K562 (cell line): ENCODE results near the gene CCNI.

Experiments used
- CREB1 ChIP-seq, 2 experiments: sonication (generic) in 1 of 2; formaldehyde crosslinking in 1 of 2; IDR thresholded peaks; 2 replicates each; pipeline versions ENCODE4 v1.6.1 to v1.8.0; 2012 to 2022; ENCODE audit warnings: inconsistent platforms in 1 of 2, mild to moderate bottlenecking in 1 of 2, missing genetic modification reagents in 1 of 2, moderate library complexity in 1 of 2
- DNMT1 ChIP-seq: fragments of 450-650 bp; IDR thresholded peaks from 2 replicates; pipeline ENCODE4 v1.6.1; 2016; ENCODE audit warnings: antibody characterized with exemption, mild to moderate bottlenecking
- FOXK1 ChIP-seq: sonication (generic); formaldehyde crosslinking; IDR thresholded peaks from 2 replicates; pipeline ENCODE4 v1.8.0; 2022; ENCODE audit warnings: missing genetic modification reagents, mild to moderate bottlenecking, borderline replicate concordance
- GATAD2A ChIP-seq: fragments of 450-650 bp; IDR thresholded peaks from 2 replicates; pipeline ENCODE4 v1.6.1; 2017
- HCFC1 ChIP-seq: IDR thresholded peaks from 2 replicates; pipeline ENCODE4 v1.6.1; 2012; ENCODE audit warnings: low read depth, low read length, improper control_type of control experiment
- HNRNPL ChIP-seq: fragments of 200-400 bp; formaldehyde crosslinking; IDR thresholded peaks from 2 replicates; pipeline ENCODE4 v1.6.1; 2017; ENCODE audit warnings: low read depth, mild to moderate bottlenecking, low read length
- SRSF1 ChIP-seq: fragments of 200-400 bp; formaldehyde crosslinking; IDR thresholded peaks from 2 replicates; pipeline ENCODE4 v1.6.1; 2017; ENCODE audit warnings: mild to moderate bottlenecking, low read depth, low read length, moderate library complexity
- STAG1 ChIP-seq: sonication (generic); formaldehyde crosslinking; IDR thresholded peaks from 2 replicates; pipeline ENCODE4 v1.5.0; 2020; ENCODE audit warnings: missing genetic modification reagents, borderline replicate concordance
- ZNF232 ChIP-seq: sonication (generic); formaldehyde crosslinking; IDR thresholded peaks from 2 replicates; pipeline ENCODE4 v1.8.0; 2022; ENCODE audit warnings: mild to moderate bottlenecking, missing genetic modification reagents
- TF ChIP-seq, protein P1 (sequence below): sonication (generic); formaldehyde crosslinking; IDR thresholded peaks from 2 replicates; pipeline ENCODE4 v1.8.0; 2022; ENCODE audit warnings: mild to moderate bottlenecking, missing genetic modification reagents
- TF ChIP-seq, protein P2 (sequence below), 3 experiments: IDR thresholded peaks in 2 of 3; conservative IDR thresholded peaks in 1 of 3; 2 replicates each; pipeline ENCODE4 v1.5.1; 2011 to 2012; ENCODE audit warnings: low read length in 3 of 3, mild to moderate bottlenecking in 3 of 3, control low read depth in 2 of 3, improper control_type of control experiment in 1 of 3, inconsistent platforms in 1 of 3, low read depth in 1 of 3, mixed read lengths in 1 of 3, moderate library complexity in 1 of 3; ENCODE audit not compliant: insufficient read depth in 2 of 3
- TF ChIP-seq, protein P3 (sequence below): fragments of 250-450 bp; sonication (Bioruptor Pico); IDR thresholded peaks from 2 replicates; pipeline ENCODE4 v1.8.0; 2022; ENCODE audit warnings: inconsistent platforms

DNA sequence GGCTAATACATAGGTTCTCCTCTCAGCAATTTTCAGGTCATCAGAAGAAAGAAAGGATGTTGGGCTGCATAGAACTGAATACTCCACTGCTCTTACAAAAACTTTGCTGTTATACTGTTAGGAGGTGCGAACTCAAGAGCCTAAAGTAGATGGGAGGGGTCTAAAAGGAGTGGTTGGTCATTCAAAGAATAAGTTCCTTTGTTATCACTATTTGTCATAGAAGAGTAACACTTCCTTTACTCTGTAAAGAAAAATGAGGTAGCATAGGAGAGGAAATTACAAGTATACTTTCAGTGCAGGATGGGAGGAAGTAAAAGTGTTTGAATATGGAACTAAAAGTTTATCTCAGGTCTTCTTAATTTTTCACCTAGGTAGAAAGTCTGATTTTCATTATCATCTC, 61.5 kb downstream of the CCNI start:
- TF ChIP-seq ZNF232 (CRISPR knock-in tag): no peak
- no peak for TF ChIP-seq GATAD2A
- TF ChIP-seq, protein P1, sequence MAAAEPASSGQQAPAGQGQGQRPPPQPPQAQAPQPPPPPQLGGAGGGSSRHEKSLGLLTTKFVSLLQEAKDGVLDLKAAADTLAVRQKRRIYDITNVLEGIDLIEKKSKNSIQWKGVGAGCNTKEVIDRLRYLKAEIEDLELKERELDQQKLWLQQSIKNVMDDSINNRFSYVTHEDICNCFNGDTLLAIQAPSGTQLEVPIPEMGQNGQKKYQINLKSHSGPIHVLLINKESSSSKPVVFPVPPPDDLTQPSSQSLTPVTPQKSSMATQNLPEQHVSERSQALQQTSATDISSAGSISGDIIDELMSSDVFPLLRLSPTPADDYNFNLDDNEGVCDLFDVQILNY (CRISPR knock-in tag): no peak
- TF ChIP-seq DNMT1: no peak
- TF ChIP-seq HCFC1: no peak
- no peak for TF ChIP-seq FOXK1 (CRISPR knock-in tag)
- TF ChIP-seq, protein P2, sequence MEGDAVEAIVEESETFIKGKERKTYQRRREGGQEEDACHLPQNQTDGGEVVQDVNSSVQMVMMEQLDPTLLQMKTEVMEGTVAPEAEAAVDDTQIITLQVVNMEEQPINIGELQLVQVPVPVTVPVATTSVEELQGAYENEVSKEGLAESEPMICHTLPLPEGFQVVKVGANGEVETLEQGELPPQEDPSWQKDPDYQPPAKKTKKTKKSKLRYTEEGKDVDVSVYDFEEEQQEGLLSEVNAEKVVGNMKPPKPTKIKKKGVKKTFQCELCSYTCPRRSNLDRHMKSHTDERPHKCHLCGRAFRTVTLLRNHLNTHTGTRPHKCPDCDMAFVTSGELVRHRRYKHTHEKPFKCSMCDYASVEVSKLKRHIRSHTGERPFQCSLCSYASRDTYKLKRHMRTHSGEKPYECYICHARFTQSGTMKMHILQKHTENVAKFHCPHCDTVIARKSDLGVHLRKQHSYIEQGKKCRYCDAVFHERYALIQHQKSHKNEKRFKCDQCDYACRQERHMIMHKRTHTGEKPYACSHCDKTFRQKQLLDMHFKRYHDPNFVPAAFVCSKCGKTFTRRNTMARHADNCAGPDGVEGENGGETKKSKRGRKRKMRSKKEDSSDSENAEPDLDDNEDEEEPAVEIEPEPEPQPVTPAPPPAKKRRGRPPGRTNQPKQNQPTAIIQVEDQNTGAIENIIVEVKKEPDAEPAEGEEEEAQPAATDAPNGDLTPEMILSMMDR (IDR thresholded peaks at IDR 0.05 in 2 of 3, conservative IDR thresholded peaks at IDR 0.05 in 1 of 3; ENCODE audit: insufficient read depth in 2 of 3, low read depth in 1 of 3, low read length in 3 of 3): no peak
- TF ChIP-seq CREB1 (IDR thresholded peaks at IDR 0.05): no peak
- TF ChIP-seq CREB1 (CRISPR knock-in tag; IDR thresholded peaks at IDR 0.05): no peak
- TF ChIP-seq, protein P3, sequence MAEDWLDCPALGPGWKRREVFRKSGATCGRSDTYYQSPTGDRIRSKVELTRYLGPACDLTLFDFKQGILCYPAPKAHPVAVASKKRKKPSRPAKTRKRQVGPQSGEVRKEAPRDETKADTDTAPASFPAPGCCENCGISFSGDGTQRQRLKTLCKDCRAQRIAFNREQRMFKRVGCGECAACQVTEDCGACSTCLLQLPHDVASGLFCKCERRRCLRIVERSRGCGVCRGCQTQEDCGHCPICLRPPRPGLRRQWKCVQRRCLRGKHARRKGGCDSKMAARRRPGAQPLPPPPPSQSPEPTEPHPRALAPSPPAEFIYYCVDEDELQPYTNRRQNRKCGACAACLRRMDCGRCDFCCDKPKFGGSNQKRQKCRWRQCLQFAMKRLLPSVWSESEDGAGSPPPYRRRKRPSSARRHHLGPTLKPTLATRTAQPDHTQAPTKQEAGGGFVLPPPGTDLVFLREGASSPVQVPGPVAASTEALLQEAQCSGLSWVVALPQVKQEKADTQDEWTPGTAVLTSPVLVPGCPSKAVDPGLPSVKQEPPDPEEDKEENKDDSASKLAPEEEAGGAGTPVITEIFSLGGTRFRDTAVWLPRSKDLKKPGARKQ (CRISPR knock-in tag): no peak
- TF ChIP-seq HNRNPL: no peak
- TF ChIP-seq STAG1 (CRISPR knock-in tag): no peak
- no peak for TF ChIP-seq SRSF1
